Measurements from ENCODE around the gene DLGAP1.

DNA sequence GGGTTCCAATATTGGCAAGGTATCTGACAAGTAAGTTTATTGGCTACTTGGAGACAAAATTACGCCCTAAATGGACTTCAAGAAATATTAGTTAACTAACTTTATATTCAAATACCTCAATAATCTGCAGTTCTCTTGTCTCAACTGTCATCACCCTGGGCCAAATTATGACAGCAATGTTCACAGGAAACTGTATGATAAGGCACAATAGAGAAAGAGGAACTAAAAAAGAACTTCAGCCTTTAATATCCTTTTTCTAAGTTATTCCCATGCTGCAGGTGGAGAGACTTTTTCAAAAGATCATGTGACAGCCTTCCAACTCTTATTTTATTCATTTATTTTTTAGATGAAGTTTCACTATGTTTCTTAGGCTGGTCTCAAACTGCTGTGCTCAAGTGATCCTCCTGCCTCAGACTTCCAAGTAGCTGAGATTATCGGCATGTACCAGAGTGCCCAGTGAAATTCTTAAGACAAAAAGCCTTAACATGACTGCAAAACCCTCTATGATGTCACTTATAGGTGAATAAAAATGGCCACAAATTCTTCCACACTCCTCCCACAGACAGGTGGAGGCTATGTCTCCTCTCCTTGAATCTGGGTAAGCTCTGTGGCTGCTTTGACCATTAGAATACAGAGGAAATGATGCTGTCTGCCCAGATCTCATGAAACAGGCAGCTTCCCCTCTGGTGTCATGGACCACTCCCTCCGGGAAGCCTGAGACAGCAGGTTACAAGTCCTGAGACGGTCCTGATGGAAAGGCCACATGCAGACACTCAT lies 794.2 kb downstream of the DLGAP1 start:
- TF ChIP-seq EP300 (conservative IDR thresholded peaks at IDR 0.05; ENCODE audit: poor library complexity, severe bottlenecking), result no peak
- TF ChIP-seq, protein P1, sequence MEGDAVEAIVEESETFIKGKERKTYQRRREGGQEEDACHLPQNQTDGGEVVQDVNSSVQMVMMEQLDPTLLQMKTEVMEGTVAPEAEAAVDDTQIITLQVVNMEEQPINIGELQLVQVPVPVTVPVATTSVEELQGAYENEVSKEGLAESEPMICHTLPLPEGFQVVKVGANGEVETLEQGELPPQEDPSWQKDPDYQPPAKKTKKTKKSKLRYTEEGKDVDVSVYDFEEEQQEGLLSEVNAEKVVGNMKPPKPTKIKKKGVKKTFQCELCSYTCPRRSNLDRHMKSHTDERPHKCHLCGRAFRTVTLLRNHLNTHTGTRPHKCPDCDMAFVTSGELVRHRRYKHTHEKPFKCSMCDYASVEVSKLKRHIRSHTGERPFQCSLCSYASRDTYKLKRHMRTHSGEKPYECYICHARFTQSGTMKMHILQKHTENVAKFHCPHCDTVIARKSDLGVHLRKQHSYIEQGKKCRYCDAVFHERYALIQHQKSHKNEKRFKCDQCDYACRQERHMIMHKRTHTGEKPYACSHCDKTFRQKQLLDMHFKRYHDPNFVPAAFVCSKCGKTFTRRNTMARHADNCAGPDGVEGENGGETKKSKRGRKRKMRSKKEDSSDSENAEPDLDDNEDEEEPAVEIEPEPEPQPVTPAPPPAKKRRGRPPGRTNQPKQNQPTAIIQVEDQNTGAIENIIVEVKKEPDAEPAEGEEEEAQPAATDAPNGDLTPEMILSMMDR (IDR thresholded peaks at IDR 0.05; ENCODE audit: poor library complexity, severe bottlenecking), result no peak
- TF ChIP-seq, protein P2, sequence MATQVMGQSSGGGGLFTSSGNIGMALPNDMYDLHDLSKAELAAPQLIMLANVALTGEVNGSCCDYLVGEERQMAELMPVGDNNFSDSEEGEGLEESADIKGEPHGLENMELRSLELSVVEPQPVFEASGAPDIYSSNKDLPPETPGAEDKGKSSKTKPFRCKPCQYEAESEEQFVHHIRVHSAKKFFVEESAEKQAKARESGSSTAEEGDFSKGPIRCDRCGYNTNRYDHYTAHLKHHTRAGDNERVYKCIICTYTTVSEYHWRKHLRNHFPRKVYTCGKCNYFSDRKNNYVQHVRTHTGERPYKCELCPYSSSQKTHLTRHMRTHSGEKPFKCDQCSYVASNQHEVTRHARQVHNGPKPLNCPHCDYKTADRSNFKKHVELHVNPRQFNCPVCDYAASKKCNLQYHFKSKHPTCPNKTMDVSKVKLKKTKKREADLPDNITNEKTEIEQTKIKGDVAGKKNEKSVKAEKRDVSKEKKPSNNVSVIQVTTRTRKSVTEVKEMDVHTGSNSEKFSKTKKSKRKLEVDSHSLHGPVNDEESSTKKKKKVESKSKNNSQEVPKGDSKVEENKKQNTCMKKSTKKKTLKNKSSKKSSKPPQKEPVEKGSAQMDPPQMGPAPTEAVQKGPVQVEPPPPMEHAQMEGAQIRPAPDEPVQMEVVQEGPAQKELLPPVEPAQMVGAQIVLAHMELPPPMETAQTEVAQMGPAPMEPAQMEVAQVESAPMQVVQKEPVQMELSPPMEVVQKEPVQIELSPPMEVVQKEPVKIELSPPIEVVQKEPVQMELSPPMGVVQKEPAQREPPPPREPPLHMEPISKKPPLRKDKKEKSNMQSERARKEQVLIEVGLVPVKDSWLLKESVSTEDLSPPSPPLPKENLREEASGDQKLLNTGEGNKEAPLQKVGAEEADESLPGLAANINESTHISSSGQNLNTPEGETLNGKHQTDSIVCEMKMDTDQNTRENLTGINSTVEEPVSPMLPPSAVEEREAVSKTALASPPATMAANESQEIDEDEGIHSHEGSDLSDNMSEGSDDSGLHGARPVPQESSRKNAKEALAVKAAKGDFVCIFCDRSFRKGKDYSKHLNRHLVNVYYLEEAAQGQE (IDR thresholded peaks at IDR 0.05; ENCODE audit: borderline replicate concordance), result no peak
- no peak for TF ChIP-seq POLR2AphosphoS5 (IDR thresholded peaks at IDR 0.05)
- no peak for TF ChIP-seq RAD21 (conservative IDR thresholded peaks at IDR 0.05)
- TF ChIP-seq SMC3 (conservative IDR thresholded peaks at IDR 0.05; ENCODE audit: poor library complexity), result no peak
- TF ChIP-seq EZH2 (IDR thresholded peaks at IDR 0.05; ENCODE audit: borderline replicate concordance, insufficient read depth, low read length, poor library complexity, severe bottlenecking), result no peak

Measured in neural cell (in vitro differentiated cells).